NCI-H526 (cell line): ENCODE measurements around the gene ARHGEF7.
"Not testable (repeated sequence)": the region's sequence is repeated elsewhere in the genome, so short reads cannot be mapped to it uniquely, and the experiment has no call there.

Experiments
- DNase-seq, 2 experiments: peaks; one replicate each; lab custom pipeline; 2025; lab: John Stamatoyannopoulos, UW

Gene ARHGEF7

DNA sequence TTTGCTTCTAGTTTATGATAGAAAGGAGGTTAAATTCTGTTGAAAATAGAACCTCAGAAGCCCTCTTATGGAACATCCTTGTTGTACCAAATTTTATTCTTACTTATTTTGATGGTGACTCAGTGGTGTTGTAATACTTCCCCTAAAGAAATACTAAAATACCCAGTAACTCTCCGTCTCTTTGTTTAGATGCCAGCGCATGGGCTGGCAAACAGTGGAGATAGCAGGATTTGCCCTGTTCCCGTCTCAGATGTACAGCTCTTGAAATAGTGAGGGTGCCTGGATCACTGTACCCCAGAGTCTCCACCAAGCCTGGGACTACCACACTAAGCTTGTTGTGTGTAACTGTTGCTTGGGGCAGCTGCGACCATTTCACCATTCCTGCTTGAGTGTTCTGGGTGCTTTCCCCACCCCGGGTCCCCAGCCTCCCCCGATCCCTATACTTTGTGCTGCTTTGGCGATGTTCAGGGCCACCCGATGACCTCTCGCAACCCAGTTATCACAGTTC lies 138.3 kb downstream of the ARHGEF7 start:
- no peak for DNase-seq

DNA sequence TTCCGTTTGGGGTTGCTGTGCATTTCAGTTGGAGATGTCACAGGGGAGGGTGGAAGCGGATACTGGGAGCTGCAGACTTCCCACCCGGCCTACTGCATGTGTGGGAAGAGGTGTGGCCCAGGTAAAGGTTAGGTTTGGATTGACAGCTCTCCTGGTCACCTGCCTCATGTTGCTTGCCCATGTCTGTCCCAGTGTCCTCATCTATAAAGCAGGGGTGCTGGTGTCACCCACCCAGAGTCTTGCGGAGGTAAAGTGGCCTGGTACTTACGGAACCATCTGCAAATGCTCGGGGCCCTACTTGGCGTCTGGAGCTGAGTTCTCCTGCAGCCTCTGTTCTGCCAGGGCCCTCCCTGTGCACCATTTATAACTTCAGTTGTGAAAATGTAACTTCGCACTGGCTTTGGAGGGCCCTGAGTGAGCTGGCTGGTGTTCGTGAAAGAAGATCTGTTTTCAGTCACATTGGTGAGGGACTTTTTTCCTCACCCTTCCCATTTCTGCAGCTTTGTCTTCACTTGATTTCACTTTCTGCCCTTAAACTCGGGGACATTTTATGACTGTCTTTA lies 140.2 kb downstream of the ARHGEF7 start:
- DNase-seq: no peak

DNA sequence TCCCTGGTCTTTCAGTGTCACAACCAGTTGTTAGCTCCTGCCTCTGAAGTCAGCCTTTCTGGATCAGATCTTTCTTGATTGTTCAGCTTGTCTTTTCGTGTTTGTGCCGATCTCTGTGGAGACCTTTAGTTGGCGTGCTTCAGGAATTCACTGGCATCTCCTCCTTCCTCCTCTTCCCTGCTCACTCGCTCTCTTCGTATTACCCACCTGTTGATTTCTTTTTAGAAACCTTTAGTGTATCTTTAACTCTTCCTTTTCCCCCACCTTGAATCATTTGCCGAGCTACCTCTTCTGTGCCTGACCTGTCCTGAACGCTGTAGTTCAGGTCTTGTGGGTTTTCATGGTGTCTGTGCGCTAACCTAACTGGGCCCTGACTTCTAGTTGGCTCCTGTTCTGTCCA lies 141.3 kb downstream of the ARHGEF7 start:
- DNase-seq: no peak

DNA sequence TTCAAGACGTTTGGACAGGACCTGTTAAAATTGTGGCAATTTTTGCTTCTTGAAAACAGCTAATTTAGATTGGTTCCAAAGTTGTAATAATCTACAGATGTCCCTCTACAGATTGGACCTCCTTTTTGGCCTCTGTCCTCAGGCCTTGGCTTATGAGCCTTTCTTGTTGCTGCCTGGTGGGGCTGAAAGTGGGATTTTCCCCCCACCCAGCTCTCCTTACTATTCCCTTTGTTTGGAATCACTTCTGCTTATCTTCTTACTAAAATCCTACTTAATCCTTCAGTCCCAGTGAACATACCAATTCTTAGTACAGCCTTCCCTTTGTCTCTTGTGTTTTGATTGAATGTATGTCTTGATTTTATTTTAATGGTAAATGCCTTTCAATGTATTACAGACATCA lies 141.8 kb downstream of the ARHGEF7 start:
- DNase-seq: no peak

DNA sequence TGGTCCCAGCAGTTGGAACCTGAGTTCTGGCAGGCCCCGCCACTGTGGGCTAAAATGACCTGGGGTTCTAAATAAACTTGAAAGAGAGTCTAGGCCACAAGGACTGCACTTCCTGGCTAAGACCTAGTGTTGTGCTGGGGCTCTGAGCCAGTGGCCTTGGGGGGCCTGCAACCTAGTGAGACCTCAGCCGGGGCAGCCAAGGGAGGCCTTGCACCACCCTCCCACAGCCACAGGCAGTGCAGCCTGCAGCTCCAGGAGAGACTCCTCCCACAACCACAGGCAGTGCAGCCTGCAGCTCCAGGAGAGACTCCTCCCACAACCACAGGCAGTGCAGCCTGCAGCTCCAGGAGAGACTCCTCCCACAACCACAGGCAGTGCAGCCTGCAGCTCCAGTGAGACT lies 142.8 kb downstream of the ARHGEF7 start:
- not testable (repeated sequence) for DNase-seq

DNA sequence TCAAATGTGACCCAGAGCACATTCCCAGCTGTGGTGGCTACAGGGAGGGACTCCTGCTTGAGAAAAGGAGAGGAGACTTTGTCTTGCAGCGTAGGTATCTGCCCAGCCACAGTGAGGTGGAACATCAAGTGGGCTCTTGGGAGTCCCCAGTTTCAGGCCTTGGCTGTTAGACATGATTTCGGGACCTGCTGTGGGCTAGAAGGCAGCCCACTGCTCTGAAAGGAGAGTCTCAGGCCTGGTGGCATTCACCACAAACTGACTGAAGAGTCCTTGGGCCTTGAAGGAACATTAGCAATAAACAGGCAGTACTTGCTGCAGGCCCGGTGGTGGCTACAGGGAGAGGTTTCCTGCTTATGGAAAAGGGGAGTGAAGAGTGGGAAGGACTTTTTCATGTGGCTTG lies 143.5 kb downstream of the ARHGEF7 start:
- no peak for DNase-seq

DNA sequence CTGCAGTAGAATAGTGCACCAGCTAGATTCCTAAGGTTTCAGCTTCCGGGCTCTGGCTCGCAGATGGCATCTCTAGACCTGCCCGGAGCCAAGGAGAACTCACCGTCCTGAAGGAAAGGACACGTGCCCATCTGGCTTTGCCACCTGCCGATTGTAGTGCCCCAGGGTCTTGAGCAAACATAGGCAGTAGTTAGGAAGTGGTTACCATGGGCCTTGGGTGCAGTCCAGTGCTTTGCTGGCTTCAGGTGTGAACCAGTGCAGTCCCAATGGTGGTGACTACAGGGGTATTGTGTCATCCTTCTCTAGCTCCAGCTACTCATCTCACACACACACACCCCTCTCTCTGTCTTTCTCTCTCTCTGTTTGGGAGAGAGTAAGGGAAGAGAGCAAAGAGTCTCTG lies 143.9 kb downstream of the ARHGEF7 start:
- DNase-seq: no peak

DNA sequence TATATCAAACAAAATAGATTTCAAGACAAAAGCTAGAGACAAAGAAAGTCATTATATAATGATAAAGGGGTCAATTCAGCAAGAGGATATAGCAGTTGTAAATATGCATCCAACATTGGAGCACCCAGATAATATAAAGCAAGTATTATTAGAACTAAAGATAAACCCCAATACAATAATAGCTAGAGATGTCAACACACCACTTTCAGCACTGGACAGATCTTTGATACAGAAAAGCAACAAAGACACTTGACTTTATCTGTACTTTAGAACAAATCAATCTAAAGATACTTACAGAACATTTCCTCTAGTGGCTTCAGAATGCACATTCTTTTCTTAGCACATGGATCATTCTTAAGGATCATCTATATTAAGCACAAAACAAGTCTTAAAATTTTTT lies 146.2 kb downstream of the ARHGEF7 start:
- DNase-seq: no peak

DNA sequence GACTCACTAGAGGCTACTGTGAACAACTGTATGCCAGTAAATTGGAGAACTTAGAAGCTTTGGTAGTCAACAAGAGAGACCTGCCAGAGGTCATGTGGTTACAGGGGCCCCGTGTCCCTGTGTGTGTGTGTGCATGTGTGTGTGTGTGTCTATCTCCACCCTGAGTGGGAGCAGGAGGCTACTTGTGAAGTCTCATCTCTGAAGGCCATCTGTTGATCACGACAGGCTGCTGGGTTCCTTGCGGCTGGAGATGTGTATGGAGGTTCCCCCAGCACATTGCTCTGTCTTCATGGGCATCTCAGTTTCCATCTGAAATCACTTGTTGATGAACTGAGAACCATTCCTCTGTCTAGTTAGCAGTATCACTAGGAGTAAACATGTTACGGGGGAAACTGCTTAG lies 147.2 kb downstream of the ARHGEF7 start:
- DNase-seq: no peak

DNA sequence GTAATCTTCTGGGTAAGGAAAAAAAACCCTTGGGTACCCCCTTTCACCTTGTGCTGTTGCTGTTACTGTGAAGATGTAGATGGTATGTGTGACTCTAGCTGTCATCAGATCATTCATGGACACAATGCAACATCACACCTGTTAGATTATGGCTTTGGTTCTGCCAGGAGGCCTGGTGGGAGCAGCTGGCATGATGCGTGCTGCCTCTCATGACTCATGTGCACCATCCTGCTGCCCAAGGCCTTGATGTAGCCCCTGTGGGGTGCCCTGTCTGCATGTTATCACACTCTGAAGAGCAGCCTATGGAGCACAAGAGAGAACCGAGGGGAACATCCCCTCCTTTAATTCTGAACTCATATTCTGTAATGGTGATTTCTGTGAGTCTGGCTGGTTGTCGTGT lies 147.6 kb downstream of the ARHGEF7 start:
- DNase-seq: no peak

DNA sequence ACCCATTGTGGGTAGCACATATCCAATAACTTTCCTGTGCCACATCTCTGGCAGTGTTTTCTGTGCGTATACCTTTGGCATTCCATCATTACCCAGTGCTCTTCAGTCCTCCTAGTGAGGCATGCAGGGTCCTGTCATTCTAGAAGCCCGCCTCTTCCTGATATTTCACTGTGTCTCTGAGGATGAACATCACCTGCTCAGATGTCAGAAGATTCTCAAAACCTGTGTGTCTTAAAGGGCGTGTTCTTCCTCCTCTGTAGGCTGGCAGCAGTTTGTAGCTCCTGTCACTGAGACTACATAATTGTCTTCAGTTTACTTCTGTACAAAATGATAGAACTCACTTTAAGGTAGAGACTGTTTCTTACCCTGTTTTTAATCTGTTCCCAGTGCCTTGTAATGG lies 148.5 kb downstream of the ARHGEF7 start:
- no peak for DNase-seq

DNA sequence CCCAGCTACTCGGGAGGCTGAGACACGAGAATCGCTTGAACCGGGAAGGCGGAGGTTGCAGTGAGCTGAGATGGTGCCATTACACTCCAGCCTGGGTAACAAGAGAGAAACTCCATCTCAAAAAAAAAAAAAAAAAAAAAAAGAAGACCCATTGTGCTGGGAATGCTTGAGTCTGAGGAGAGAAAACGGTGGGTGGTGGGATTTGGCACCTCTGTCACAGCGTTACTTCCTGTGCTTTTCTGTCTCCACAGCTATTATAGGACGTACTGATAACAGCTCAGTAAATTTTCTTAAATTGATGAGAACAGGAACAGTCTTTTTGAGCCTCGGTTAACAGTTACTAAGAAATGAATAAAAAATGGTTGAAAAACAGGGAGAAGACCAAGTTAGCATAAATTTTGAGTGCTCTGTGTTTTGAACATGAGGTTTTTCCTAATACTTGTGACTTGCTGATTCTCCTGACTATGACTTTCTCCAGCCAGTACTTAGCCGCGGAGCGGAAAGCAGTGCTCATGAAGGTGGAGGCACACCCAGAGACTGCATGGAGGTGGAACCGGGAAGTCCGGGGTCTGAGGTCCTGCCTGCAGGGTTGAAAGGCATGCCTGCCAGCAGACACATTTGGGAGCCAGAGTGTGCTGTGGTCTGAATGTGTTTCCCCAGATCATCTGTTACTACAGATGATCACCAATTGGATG lies 150.0 kb downstream of the ARHGEF7 start:
- DNase-seq: no peak

DNA sequence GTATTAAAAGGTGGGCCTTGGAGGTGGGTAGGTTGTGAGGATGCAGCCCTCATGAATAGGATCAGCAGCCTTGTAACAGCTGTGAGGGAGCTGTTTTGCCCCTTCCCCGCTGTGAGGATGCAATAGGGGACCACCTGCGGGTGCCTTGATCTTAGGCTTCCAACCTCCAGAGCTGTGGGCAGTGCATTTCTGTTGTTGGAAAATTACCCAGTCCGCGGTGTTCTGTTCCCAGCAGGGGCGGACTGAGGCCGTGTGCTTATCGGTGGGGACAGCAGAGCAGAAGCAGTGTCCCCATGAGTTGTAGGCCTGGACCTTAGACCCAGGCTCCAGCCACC lies 150.6 kb downstream of the ARHGEF7 start:
- DNase-seq: no peak

DNA sequence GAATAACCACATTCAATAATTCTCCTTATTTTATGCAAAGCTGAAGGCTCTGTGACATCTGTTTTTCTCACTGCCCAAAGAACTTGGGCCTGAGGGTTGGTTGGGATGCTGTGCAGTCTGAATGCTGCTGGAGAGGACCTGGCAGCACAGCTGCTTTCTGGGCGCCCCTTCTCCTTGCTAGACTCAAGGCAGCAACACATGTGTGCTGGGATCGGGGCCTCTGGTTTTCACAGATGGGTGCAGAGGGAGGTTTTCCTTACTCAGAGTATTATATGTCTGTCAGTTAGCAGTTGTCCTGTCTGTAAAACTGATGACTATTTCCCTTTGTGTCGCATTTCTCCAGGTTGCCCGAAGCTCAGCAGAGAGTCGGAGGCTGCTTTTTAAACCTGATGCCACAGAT lies 152.1 kb downstream of the ARHGEF7 start:
- DNase-seq: no peak

DNA sequence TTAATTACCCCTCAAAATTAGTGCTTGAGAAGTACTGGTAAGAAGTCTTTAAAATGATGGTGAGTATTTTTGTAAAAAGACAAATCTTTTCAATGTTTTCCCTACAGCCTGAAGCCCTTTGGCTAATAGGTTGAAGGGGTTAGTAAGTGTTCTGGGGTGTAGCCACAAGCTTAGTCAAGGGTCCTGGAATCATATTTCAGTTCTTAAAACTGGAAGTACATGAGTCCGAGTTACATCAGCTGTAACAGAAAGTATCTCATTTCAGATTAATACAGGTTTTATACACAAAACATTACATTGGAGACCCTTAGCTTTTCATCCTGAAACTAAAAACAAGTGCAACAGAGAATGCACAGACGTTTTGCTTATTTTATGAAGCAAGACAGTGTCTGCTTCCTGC lies 152.7 kb downstream of the ARHGEF7 start:
- no peak for DNase-seq

DNA sequence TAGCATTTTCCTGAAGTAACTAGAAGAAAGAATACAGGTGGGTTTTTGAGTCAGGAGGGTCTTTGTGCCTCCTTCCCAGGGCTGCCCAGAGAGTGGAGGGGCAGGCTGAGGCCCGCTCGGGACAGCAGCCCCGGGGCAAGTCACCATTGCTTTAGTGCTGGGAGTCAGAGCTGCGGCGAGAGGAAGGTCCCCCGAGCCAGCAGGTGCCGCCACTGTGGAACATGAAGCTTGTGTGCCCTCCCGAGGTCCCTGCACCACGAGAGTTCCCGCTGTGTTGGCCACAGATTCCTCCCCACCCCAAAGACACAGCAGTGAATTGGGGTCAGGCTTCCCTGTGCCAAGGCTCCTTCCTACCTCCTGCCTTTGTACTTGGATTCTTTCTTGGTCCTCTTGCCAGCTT lies 154.4 kb downstream of the ARHGEF7 start:
- no peak for DNase-seq

DNA sequence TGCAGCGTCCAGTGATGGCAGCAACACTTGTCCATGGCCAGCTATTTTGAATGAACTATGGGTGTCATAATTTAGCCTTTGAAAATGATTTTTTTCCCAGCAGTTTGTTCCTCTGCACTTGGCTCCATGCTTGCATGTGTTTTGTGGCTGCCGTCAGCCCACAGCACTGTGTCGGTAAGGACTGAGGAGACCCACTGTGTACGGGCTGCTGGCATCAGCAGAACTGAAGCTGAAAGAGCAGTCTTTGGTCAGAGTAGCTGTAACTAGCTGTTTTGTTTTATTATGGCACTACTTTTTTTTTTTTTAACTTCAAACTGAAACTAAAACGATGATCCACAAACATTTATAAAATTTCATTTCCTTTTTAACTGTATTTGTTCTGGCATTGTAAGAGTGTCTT lies 155.0 kb downstream of the ARHGEF7 start:
- DNase-seq: no peak

DNA sequence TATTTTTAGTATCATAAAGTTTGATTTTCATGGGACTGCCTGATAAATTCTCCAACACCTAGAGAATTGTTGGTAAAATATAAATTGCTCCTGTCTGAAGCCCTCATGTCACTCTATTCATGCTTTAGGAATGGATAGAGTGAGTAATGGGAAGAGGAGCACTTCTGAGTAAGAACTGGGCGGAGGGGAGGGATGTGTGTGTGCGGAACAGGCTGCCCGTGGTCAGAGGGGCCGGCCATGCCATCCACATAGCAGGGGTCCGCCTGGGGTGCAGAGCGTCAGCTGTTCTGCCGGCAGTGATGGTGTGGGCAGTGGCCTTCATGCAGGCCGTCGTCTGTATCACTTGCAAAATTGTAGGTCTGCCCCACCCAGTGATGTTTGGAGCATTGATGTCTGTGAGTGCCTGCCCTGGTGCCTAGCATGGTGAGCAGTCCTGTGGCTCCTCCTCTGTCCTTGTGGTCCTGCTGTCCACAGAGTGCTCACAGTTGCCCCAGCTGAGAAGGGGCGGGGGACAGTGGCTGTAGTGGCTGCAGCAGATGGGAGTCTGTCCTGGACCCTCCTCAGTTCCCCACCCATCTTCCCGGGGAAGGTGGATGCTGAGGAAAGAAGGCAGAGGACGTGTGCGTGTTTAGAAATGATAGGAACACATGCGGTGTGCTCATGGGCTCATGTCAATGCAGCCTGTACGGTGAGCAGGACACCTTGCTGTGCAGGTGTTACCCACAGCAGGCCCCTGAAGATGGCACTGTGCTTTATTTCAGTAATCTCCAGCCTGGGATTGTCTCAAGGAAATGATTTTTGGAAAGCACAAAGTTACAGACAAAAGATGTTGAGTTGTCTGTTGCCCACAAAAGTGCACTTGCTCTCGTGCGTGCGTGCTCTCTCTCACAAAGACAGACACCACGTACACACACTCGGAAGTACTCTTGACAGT lies 155.9 kb downstream of the ARHGEF7 start:
- DNase-seq: no peak

DNA sequence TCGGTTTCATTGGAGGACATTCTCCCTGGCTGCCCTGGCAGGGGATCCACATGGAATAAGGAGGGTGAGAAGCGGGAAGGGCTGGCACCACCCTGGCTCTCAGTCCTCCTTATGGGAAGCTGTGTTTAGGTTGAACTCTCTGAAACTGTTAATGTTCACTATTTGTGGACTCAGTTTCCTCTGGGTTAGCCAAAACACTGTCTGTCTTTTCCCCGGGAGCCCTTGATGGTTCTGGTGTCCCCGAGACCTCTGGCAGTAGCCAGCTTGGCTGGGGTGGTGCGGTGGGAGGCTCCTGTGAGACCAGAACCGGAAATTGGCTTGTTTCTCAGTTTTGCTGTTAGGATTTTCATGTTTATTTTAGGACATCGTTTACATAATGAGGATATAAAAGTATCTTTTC lies 157.0 kb downstream of the ARHGEF7 start:
- no peak for DNase-seq

DNA sequence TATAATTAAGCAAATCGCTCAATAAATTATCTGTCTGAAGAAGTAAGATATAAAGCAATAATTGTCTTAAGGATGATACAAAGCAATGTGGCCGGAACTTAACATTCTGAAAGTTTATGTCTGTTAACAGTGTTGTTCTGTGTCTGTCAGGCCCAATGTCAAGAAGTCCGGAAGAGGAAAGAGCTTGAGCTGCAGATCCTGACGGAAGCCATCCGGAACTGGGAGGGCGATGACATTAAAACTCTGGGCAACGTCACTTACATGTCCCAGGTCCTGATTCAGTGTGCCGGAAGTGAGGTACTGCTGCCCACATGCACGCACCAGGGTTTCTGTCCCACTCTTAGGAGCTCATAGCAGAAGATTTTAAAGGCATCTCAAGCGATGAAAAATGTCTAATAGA lies 160.3 kb downstream of the ARHGEF7 start:
- DNase-seq: no peak

DNA sequence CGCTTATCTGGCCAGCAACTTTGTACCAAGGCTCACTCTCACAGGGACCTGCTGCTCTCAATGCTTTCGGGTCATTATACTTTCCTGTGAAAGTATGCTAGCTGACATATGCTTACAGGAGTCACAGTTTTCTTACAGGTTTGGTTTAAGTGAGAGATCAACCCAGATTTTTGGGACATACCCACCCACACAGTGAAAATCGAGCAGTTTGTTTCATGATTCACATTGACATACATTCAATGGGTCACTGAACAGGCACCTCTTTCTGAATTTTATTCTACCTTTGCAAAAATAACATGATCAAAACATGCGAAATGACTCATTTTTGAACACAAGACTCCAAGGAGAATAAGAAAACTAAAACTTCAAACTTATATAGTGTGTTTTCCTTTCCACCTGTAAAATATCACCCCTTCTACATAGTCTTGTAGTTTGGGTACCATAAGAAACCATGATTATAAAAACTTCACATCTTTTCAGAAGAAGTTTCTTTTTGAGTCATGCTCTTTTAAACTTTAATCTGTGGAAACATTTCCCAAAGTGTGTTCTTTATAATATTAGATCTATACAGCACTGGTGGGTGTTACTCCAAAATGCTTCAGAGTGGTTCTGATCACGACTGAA lies 161.0 kb downstream of the ARHGEF7 start:
- no peak for DNase-seq

DNA sequence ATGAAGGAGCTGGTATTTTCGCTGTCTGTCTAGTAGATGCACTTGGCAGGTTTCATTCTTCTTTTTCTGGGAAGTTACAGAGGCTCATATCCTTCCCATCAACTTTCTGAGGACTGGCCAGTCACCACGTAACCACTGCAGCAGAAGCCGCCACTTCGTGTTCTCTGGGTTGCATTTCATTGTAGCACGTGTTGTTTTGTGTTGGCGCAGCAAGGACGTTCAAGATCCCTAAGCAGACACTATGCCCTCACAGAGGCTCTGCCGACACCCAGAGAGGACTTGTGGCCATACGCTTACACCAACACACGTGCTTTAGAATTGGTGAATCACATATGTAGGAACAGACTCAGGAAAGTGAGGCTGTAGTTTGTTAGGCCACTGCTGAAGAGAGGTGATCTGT lies 163.1 kb downstream of the ARHGEF7 start:
- DNase-seq: no peak
